ENCODE data around the gene TMX2. TPM values are rescaled to one million over a fixed set of nuclear protein-coding genes. Genes with fewer than 3 reads are reported as not detected.
A peak's percentile ranks its signal among the peaks of the same experiment; 100 is the strongest.

The TMX2 gene
- total and polyA plus RNA-seq, 9 of the 15 experiments (the other 6 are each of a cell fraction or from before 2014, with no cell fraction given): 176 to 433 (median 227) TPM

- TF ChIP-seq POLR2G (IDR thresholded peaks at IDR 0.05; ENCODE audit: low read depth, low read length) (peak; percentile 85), MTA1 (IDR thresholded peaks at IDR 0.05; ENCODE audit: borderline replicate concordance) (peak; percentile 97), ZNF224 (CRISPR knock-in tag; IDR thresholded peaks at IDR 0.05) (no peak), ZNF511 (CRISPR knock-in tag; IDR thresholded peaks at IDR 0.05) (peak; percentile 71; the same call in 1 of the 2 replicates), ELF2 (CRISPR knock-in tag; IDR thresholded peaks at IDR 0.05) (peak; percentile 84), NR1H2 (CRISPR knock-in tag; IDR thresholded peaks at IDR 0.05) (0 out of 2 replicates have a peak, but pooled peaks have one; percentile 64), GABPB2 (CRISPR knock-in tag; conservative IDR thresholded peaks at IDR 0.05) (0 out of 2 replicates have a peak, but pooled peaks have one; percentile 17), PPARD (CRISPR knock-in tag; IDR thresholded peaks at IDR 0.05) (no peak), PRPF4 (IDR thresholded peaks at IDR 0.05; ENCODE audit: insufficient read depth, low read depth, low read length, poor library complexity, severe bottlenecking) (no peak), MBD2 (IDR thresholded peaks at IDR 0.05; ENCODE audit: borderline replicate concordance, low read depth) (peak; percentile 94), BHLHE40 (IDR thresholded peaks at IDR 0.05; ENCODE audit: low read length) (peak; percentile 26; the same call in 1 of the 2 replicates), VEZF1 (CRISPR knock-in tag; IDR thresholded peaks at IDR 0.05) (peak; percentile 99), SIN3B (IDR thresholded peaks at IDR 0.05; ENCODE audit: low read depth) (peak; percentile 98), MTA2 (IDR thresholded peaks at IDR 0.05; ENCODE audit: low read depth) (peak; percentile 65), EP400 (IDR thresholded peaks at IDR 0.05) (peak; percentile 98), MYBL2 (IDR thresholded peaks at IDR 0.05; ENCODE audit: low read depth) (peak; percentile 88), MYBL2 (CRISPR knock-in tag; IDR thresholded peaks at IDR 0.05; ENCODE audit: borderline replicate concordance) (no peak), FOS (IDR thresholded peaks at IDR 0.05; ENCODE audit: extremely low read depth, insufficient read length) (peak; percentile 92), TARDBP (IDR thresholded peaks at IDR 0.05) (no peak)
These were observed at the start of gene TMX2 (continued) for GRCh38 chr11:57712256-57713150.
